ENCODE results near the gene NDUFA9.

The NDUFA9 gene

DNA sequence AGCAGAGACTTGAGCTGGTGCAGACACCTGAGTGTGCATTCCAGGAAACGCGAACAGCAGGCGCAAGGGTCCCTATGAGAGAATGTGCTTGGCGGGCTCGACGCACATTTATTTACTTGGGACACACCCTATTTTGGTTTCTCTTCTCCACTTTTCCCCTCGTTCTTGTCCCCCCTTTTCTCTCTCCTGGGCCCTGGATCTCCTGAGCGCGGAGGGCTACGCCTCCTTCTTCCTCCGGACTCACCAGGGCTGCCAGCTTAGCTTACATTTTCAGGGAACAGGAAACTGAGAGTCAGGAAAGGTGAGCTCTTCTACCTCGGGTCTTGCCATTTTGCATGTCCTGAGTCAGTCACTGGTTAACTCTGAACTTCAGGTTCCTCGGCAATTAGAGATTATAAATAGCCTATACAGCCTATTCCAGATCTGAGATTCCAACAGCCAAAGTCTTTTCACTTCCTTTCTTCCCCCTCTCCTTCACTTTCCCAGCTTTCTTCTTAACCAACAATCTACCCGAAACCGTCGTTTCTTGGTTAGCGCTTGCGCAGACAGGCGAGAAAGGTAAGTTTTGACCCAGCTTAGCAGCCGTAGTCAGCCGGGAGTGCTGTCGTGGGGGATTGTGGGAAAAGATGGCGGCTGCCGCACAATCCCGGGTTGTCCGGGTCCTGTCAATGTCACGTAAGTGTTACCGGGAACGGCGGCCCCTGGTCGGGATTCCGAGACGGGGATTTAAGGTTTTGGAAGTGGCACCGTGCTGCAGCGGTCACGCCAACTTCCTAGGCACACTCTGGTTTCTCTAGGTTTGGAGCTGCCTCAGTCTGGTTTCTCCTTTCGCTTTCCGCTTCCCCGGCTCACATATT is at the start of gene NDUFA9, which contains the start of gene AKAP3:
NDUFA9 (plus strand) TSS at position 614 of the 857 bp plus-strand sequence; CDS start at position 627, 13 bp downstream.
AKAP3 (minus strand) TSS at position 551 of the 857 bp plus-strand sequence. CDS start 10,855 bp downstream, outside the sequence.
- peak within 1 kb of the TSS; percentile 91 for H3K4me3 ChIP-seq (ENCODE audit: low read depth, low read length)
- TF ChIP-seq, protein P1, sequence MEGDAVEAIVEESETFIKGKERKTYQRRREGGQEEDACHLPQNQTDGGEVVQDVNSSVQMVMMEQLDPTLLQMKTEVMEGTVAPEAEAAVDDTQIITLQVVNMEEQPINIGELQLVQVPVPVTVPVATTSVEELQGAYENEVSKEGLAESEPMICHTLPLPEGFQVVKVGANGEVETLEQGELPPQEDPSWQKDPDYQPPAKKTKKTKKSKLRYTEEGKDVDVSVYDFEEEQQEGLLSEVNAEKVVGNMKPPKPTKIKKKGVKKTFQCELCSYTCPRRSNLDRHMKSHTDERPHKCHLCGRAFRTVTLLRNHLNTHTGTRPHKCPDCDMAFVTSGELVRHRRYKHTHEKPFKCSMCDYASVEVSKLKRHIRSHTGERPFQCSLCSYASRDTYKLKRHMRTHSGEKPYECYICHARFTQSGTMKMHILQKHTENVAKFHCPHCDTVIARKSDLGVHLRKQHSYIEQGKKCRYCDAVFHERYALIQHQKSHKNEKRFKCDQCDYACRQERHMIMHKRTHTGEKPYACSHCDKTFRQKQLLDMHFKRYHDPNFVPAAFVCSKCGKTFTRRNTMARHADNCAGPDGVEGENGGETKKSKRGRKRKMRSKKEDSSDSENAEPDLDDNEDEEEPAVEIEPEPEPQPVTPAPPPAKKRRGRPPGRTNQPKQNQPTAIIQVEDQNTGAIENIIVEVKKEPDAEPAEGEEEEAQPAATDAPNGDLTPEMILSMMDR (IDR thresholded peaks at IDR 0.05; ENCODE audit: low read depth, low read length): no peak

DNA sequence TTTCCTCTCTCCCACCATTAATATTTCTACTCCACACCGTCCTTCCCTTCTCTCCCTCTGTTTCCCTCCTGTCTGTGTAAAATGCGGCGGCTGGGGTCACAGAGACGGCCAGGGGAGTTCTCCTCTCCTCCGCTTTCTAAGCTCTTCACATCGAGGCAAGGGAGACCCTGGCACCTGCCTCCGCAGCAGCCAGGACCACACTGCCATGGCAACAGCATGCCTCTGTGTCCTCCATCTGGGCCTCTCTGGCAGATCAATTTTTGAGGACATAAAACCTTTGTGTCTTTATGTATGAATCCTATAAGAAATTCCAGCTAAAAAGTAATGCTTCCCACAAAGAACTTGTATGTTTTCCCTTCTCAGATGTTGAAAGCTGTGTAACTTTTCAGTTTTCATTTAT is 45.5 kb upstream of the NDUFA9 start:
- TF ChIP-seq, protein P1 (IDR thresholded peaks at IDR 0.05; ENCODE audit: low read depth, low read length): no peak

DNA sequence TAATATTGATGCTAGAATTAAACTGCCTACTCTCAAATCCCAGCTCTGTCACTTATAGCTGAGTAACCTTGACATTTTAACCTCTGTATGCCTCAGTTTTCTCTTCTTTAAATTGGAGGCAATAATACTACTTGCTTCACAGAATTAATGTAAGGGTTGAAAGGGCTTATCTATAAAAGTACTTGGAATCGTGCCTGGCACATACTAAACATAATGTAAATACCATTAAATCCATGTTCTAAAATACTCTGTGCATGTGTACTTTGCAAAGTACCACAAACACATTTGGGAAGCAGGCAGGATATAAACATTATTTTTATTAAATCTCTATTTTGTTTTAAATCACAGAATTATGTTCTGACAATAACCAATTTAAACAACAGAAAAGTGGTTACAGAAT is 45.0 kb upstream of the NDUFA9 start:
- no peak overlapping the region for H3K4me3 ChIP-seq (ENCODE audit: low read depth, low read length)
- TF ChIP-seq, protein P1 (IDR thresholded peaks at IDR 0.05; ENCODE audit: low read depth, low read length): no peak

More for the DNA sequence above, 45.5 kb upstream of the NDUFA9 start:
- H3K4me3 ChIP-seq (ENCODE audit: low read depth, low read length): no peak overlapping the region

DNA sequence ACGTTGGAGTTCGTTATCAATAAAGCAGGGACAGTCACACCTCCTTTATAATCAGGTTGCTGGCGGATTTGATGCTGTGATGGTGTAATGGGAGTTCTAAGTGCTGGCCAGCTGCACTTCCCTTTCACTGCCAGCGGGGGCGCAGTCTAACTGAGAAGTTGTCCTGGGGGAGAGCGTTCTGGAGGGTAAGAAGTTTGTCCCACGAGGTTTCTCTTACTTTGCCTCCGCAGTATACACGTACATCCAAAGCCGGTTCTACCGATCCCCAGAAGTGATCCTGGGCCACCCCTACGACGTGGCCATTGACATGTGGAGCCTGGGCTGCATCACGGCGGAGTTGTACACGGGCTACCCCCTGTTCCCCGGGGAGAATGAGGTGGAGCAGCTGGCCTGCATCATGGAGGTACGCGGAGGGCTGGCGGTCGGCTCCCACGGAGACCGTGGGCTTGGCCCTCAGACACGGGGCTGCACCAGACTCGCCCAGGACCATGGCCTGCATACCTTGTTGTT is 44.2 kb upstream of the NDUFA9 start:
- H3K4me3 ChIP-seq (ENCODE audit: low read depth, low read length): peak overlapping the region; percentile 91
- TF ChIP-seq, protein P1 (IDR thresholded peaks at IDR 0.05; ENCODE audit: low read depth, low read length): peak; percentile 100

DNA sequence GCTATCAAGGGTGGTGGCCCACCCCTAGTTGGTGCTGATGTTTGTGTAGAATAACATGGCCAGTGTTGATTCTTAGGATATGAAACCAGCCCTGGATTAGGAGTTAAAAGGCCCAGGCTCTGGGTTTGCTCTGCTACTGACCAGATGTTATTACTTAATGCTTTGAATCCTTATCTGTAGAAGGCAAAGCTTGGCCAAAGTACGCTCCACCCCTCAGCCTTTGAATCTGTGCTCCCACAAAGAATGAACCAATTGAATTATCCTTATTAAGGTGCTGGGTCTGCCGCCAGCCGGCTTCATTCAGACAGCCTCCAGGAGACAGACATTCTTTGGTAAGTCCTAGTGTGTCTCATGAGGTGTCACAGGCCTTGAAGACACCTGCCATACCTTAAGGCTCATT is 41.9 kb upstream of the NDUFA9 start:
- no peak overlapping the region for H3K4me3 ChIP-seq (ENCODE audit: low read depth, low read length)

DNA sequence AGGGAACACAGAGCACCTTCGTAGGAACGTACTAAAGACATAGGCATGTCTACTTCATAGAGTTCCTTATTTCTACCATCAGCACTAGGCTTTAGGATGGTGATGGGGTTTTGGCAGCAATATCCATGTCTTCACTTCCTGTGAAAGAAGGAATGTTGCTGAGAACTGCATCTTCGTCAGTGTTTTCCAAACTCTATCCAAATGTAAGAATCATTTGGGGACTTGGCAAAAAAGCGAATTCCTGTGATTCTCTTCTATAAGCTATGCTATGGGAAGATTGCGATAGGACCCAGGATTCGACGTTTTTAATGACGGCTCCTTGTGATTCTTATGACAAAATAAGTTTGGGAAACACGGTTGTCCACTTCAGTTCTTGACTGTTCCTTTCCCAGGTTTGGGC is 39.8 kb upstream of the NDUFA9 start:
- no peak overlapping the region for H3K4me3 ChIP-seq (ENCODE audit: low read depth, low read length)
- TF ChIP-seq, protein P1 (IDR thresholded peaks at IDR 0.05; ENCODE audit: low read depth, low read length): no peak

More for the DNA sequence above, 41.9 kb upstream of the NDUFA9 start:
- TF ChIP-seq, protein P1 (IDR thresholded peaks at IDR 0.05; ENCODE audit: low read depth, low read length): no peak

DNA sequence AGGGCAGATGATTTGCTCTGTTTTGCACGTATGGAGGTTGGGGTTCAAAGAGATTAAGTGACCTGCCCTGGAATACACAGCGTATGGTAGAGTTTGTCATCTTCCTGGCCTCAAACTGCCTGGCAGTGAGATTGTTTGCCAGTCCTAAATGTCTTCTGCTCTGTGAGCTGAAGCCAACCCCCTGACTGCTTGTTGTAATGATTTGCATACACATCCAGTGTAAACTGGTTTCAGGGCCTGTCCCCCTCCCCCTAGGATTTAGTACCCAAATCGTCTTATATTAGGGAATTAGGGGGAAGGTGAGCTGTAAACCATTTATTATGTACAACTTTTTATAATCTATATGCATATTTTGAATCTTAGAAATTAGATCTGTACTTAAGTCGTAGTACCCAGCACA is 38.4 kb upstream of the NDUFA9 start:
- no peak overlapping the region for H3K4me3 ChIP-seq (ENCODE audit: low read depth, low read length)
- TF ChIP-seq, protein P1 (IDR thresholded peaks at IDR 0.05; ENCODE audit: low read depth, low read length): no peak
